ENCODE results near the gene LGR5.

The LGR5 gene

DNA sequence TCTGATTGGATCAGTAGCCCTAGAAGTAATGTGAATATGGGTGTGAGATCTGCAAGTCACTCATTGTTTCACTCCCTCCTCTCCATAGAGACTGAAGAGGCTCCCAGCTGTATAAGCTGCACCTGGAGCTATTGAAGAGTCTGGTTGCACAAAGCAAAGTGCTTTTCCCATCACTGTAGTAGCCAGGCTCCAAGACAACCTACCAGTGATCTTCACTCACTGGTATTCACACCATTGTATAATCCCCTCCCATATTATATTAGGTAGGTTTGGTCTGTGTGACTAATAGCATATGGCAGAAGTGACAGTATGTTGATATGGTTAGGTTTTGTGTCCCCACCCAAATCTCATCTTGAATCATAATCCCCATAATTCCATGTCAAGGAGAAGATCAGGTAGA is 159.6 kb downstream of the LGR5 start:
- DNase-seq (ENCODE audit: low read depth in 2 of 2), result no peak

DNA sequence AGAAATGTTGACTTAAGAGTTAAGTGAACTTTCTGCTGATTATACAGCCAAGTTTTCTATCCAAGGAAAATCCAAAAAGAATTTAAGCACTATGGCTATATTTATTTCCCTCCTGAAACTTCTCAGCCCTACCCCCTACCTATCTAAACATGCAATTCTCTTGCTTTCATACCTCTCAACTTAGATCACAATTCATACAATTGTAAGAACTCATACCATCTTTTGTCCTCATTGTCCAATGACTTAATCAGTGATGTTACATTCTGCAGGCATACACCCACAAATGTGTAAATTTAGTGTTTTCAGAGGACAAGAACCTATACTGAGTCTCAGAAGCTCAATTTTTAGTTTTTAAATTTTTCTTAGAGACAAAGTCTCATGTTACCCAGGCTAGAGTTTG is 161.9 kb downstream of the LGR5 start:
- no peak for DNase-seq (ENCODE audit: low read depth in 2 of 2)

DNA sequence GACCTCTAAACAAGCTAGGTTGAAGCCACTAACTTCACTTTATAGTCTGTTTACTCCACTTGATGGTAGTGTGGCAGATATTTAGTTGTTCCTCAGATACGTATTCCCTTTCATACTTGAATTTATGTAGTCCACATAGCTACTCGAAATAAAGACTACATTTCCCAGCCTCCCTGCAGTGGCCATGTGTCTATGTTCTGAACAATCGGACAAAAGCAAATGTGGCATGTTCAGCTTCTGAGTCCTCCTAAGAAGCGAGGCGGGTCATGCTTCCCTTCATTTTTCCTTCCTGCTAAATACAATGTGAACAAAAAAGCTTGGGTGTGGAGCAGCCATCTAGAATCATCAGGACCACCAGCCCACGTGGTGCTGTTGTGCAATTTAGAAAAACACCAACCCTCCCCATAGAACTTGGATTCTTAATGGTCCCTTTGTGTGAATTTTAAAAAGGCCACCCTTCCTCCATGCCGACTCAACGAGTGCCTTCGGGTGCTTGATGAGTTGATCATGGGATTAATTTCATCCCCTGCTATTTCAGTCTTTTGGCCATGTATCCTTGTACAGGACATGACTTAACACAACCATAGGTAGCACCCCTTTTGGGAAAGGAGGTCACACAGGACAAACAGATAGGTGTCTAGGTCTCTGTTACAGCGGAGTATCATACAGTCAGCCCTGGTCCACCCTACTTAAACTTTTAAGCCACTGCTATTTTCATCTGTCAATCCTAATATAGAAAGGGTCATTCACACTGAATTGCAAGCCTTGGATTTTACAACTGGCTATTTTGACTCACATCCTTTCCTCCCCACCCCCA is 163.4 kb downstream of the LGR5 start:
- no peak for DNase-seq (ENCODE audit: low read depth in 2 of 2)

DNA sequence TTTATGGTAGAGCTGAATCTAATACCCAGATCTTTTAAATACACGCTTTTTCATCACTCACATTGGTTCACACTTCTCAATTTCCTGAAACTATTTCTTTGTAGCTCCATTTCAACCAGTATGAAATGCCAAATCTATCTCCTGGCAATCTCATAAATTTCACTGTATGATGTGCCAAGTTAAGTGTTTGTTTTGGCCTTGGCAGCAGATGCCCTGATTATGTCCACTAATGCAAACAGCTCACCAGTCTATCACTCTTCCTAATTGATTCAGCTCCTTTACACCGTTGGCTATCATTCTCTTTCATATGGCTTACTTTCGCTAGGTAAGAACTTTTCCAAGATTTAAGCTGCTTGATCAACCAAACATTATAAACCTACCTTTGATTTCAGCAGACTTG is 165.4 kb downstream of the LGR5 start:
- no peak for DNase-seq (ENCODE audit: low read depth in 2 of 2)

DNA sequence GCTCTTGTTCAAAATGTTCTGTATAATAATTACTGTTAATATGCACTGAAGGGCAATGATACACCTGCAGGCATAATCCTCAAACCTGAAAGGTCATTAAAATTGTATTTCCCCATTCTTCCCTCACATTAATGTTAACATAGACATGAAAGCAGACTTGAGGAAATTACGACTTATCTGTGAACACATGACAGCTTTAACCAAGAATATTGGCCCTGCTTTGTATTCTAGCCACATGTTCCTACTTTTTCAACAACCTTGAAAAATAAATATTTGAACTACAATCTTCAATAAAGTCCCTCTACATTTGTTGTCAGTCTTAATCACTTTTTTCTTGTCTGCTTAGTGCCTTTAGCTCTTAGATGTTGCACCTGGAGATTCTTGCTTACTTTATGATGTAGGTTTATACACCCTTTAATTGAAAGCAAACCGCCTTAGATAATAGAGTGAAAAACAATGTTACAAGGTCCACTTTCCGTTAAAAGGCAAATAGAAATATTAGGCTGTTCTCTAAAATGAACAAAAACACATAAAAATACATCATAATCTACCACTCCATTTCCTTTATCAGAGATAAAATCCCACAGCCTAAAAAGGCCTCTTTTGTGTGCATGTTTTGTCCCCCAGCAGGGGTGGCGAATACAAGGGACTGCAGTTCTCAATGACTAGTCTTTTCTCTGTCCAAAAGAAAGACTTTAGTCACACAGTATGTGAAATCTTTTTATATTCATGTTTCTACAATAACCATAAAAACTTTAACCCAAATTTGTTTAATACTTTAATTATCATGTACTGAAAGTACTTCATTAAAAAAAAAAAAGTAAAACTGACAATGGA is 168.1 kb downstream of the LGR5 start:
- DNase-seq (ENCODE audit: low read depth in 2 of 2), result no peak

DNA sequence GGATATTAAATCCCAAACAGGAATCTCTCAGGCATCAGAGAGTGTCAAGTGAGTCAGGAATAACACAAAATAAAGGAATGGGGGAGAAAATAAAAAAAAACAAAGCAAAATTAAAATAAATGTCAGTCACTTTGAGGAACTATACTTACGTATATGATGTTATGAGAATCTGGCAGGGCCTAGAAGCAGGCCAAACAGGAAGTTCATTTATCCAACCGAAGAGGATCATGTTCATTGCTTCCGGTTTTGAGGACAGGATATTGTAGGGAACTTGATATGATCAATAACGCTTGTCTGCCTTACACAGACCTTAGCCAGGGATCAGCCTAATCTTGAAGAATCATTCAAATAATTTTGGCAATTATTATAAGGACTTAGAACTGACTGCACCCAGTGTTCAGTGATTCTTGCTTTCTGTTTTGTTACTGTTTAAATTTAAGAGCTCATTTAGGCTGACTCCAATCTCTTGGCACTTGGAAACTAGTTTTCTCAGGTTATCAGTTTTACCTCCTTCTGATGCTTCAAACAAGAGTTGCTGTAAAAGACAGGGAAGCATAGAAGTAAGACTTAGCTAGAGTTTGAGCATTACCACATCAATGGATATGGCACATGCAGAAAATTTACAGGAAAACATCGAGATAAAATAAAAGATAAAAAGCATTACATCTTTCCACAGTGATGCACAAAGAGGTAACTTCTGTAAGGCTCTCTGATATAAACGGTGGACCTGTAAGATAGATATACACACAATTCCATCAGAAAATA is 170.6 kb downstream of the LGR5 start:
- DNase-seq (ENCODE audit: low read depth in 2 of 2), result no peak

DNA sequence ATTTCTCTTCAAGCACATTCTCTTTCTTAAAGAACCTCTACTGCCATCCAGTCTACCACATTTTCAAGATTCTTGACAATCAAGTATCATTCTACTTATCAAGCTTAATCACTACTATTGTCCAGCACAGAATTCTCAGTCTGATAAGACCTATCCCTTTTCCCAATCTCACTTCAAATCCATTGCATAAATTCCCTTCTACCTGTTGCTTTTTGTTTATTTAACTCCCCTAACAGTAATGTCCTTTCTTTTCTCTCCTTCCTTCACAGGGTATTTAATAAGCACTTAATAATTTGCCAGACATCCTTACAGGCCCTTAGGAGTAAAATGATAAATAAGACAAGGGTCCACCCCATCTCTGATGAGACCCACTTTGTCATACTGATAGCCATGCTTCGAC is 182.3 kb downstream of the LGR5 start:
- DNase-seq (ENCODE audit: low read depth in 2 of 2), result no peak

DNA sequence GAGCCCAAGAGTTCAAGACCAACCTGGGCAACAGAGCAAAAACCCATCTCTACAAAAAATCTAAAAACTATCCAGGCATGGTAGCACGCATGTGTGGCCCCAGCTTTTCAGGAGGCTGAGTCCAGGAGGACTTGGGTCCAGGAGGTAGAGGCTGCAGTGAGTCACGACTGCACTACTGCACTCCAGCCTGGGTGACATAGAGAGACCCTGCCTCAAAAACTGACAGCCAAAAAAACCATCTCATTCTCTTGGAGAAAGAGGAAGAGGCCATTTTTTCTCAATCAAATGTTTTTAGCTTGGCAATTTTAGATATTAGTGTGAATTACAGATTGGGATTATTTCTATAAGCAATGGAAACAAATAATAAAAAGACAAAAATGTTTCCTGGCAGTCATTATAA is 185.9 kb downstream of the LGR5 start:
- no peak for DNase-seq (ENCODE audit: low read depth in 2 of 2)

DNA sequence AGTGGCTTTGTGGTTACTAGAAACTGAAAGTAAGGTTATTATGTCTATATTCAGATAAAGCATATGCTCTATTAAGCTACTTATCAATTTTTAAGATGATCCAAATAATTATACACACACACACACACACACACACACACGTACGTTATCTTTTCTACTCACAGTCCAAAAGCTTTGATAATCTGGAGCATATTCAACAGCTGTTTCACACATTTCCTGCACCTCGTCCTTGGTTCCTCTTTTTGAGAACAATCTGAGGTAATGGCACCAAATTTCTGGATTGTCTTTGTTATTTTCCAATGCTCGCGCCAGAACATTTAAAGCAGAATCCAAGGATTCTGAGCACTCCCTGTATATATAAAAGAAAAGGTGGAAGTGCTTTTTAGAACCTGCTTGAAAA is 186.5 kb downstream of the LGR5 start:
- DNase-seq (ENCODE audit: low read depth in 2 of 2), result no peak

DNA sequence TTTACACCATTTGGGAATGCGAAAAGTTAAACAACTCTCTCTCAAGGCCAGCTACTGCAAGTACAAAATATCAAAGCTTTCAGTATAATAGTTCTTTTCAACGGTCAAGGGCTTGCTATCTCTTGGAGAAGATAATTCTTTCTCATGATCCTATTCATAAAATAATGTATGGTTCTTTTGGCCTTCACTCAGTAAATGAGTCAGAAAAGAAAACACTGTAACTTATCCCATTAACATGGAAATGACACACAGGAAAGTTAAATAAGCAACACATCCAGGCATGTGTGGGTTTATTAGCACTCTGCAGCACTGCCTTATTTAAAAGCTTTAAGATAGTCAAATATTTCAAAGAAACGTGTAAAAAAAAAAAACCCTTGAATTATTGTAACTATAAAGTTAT is 187.2 kb downstream of the LGR5 start:
- no peak for DNase-seq (ENCODE audit: low read depth in 2 of 2)

DNA sequence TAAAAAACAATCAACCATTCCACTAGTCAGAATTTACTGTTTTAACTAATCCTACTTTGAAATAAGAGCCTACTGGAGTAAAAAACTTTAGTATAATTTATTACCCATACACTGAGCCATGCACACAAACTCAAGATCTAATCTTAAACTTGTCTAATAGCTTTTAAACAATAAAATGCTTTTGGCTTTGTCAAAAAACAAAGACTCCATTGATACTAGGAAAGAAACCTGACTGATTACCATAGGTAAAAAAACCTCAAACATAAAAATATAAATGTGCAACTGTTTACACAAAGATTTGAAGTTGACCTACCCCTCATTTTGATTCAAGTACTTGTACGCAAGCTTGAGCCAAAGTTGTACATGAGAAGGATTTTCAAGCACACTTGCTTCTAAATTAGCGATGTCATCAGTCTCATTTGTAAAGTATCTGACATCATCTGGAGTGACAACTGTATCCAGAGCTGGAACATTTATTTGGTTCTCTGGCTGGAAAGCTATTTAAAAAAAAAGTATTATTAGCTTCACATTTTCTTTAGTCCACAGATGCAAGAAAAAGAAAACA is 187.9 kb downstream of the LGR5 start:
- DNase-seq (ENCODE audit: low read depth in 2 of 2), result no peak

All from stimulated activated CD8-positive, alpha-beta memory T cell treated with anti-CD3 and anti-CD28 coated beads, Interleukin-7, amount 100 ng/mL, for 4 hours (primary cell).